ENCODE data around the gene ARHGAP23.

DNA sequence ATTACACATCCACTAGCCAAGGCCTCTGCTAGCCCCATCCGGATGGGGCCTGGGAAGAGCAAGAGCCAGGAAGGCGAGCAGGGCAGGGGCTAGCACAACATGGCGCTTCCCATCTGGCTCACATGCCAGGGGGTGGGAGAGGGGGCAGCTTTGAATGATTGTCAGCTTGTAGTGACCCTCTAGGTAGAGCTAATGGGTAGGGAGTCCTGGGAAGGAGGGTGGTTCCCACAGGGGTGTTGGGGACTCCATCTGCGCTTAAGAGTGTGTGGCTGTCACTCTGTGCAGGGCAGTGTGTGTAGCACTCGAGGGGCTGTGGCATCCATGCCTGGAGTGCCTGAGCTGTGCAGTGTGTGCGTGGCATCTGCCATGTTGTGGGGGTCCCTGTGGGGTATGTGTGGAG lies 24.5 kb downstream of the ARHGAP23 start:
- TF ChIP-seq, protein P1, sequence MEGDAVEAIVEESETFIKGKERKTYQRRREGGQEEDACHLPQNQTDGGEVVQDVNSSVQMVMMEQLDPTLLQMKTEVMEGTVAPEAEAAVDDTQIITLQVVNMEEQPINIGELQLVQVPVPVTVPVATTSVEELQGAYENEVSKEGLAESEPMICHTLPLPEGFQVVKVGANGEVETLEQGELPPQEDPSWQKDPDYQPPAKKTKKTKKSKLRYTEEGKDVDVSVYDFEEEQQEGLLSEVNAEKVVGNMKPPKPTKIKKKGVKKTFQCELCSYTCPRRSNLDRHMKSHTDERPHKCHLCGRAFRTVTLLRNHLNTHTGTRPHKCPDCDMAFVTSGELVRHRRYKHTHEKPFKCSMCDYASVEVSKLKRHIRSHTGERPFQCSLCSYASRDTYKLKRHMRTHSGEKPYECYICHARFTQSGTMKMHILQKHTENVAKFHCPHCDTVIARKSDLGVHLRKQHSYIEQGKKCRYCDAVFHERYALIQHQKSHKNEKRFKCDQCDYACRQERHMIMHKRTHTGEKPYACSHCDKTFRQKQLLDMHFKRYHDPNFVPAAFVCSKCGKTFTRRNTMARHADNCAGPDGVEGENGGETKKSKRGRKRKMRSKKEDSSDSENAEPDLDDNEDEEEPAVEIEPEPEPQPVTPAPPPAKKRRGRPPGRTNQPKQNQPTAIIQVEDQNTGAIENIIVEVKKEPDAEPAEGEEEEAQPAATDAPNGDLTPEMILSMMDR (IDR thresholded peaks at IDR 0.05): no peak
- no peak for TF ChIP-seq POLR2A (IDR thresholded peaks at IDR 0.05)

Data from thyroid gland (tissue), 4 donors.